ENCODE data around the gene STPG1.

STPG1 gene

DNA sequence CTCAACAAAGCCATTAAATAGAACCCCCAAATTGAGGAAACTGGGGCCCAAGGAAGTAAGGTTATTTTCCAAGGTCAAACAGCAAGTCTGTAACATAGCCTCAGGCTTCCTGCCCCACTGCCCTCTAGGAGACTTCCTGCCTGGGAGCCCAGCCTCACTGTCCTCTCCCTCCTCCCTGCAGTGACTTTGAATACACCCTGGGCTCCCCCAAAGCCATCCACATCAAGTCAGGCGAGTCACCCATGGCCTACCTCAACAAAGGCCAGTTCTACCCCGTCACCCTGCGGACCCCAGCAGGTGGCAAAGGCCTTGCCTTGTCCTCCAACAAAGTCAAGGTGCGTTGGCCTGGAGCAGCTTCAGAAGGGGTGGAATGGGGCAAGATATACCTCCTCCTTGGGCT is 76.1 kb downstream of the STPG1 start:
- H3K4me3 ChIP-seq (ENCODE audit: low read length) = no peak overlapping the region
- TF ChIP-seq, protein P1, sequence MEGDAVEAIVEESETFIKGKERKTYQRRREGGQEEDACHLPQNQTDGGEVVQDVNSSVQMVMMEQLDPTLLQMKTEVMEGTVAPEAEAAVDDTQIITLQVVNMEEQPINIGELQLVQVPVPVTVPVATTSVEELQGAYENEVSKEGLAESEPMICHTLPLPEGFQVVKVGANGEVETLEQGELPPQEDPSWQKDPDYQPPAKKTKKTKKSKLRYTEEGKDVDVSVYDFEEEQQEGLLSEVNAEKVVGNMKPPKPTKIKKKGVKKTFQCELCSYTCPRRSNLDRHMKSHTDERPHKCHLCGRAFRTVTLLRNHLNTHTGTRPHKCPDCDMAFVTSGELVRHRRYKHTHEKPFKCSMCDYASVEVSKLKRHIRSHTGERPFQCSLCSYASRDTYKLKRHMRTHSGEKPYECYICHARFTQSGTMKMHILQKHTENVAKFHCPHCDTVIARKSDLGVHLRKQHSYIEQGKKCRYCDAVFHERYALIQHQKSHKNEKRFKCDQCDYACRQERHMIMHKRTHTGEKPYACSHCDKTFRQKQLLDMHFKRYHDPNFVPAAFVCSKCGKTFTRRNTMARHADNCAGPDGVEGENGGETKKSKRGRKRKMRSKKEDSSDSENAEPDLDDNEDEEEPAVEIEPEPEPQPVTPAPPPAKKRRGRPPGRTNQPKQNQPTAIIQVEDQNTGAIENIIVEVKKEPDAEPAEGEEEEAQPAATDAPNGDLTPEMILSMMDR (conservative IDR thresholded peaks at IDR 0.05; ENCODE audit: low read depth, low read length) = no peak
- no peak for DNase-seq (ENCODE audit: low read depth)

DNA sequence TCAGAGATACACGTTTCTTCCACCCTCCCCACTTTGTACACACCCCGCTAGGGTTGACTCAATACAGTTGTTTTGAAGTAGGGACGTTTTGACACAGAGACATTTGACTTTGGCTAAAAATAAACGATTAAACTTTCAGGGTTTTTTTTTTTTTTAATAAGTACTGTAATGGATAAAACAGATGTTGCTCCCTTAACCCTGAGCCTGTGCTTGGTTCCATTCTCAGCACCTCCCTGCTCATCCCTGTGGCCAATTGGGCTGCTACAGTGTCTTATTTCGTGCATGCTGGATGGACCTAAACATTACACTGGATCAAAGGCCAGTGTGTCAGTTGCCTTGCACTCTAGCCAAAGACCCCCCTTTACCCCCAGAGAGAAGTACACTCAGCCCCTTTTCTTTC is 77.5 kb downstream of the STPG1 start:
- no peak for DNase-seq (ENCODE audit: low read depth)
- TF ChIP-seq, protein P1 (conservative IDR thresholded peaks at IDR 0.05; ENCODE audit: low read depth, low read length) = no peak
- H3K4me3 ChIP-seq (ENCODE audit: low read length) = no peak overlapping the region

DNA sequence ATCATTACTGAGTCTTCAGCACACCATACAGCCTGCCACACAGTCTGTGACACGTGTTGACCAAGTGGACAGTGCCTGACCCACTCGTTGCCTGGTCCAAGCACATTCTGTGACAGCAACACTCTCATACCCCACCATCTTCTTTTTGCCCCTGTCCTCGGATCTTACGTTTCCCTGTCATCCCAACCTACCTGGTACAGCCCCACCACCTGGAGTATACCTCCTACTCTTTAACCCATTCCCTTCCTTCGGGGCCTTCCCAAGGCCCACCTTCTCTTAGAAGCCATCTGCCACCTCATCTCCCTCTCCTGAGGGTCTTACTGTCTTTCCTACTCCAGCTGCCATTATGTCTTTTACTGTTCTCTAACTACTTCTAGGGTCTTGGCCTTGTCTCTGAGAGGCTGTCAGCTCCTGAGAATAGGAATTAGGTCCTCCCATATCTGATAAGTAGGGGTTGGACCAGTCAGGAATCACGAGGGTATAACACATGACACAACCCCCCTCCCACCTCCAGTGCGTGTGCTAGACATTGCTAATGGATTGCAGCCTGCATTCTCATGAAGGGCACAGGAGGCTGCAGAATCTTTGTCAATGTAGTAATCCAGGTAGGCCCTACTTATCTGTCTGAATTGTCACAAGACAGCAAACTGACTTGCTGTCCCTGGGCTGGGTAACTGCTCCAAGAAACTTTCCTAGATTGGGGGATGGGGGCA is 81.5 kb downstream of the STPG1 start:
- DNase-seq (ENCODE audit: low read depth) = no peak
- TF ChIP-seq, protein P1 (conservative IDR thresholded peaks at IDR 0.05; ENCODE audit: low read depth, low read length) = no peak
- no peak overlapping the region for H3K4me3 ChIP-seq (ENCODE audit: low read length)

DNA sequence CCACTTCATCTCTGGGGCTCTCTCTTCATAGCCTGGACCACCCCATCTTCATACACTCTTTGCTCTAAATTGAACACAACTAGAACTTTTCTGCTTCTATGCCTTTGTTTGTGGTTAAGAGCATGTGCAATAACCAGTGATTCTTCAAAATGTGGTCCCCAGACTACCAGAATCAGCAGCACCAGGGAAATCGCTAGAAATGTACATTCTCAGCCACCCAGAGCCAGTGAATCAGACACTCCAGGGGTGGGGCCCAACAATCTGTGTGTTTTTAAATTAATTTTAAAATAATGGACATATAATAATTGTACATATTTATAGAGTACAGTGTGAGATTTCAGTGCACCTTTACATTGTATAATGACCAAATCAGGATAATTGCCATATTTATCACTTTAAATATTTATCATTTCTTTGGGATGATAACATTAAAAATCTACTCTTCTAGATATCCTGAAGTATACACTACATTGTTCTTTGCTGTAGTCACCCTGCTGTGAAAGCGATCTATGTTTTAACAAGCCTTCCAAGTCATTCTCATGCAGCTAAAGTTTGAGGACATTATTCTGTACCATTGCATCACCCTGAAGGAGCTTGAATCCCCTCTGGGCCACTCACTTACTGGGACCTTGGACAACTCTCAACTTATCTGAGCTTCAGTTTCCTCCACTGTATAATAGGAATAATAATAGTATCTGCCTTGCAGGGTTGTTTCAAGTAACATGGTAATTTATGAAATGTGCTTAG is 83.6 kb downstream of the STPG1 start:
- no peak for DNase-seq (ENCODE audit: low read depth)
- H3K4me3 ChIP-seq (ENCODE audit: low read length) = no peak overlapping the region
- TF ChIP-seq, protein P1 (conservative IDR thresholded peaks at IDR 0.05; ENCODE audit: low read depth, low read length) = no peak

DNA sequence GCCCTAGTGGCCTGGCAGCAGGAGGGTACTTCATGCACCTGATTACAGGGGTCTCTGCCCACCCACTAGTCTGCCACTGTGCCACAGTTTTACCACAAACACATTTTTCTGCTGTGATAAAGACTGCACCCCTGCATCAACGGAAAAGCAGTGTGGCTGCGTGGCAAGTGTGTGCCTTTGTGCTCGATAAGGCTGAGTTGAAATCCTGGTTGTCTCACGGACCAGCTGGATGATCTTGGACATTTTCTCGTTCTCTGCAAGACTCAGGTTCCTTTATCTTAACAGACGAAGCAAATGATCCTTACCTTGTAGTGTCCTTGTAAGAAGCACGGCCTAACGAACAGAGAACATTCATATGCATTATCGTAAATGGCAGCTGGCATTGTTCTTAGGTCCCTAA is 84.3 kb downstream of the STPG1 start:
- no peak for DNase-seq (ENCODE audit: low read depth)
- TF ChIP-seq, protein P1 (conservative IDR thresholded peaks at IDR 0.05; ENCODE audit: low read depth, low read length) = no peak
- no peak overlapping the region for H3K4me3 ChIP-seq (ENCODE audit: low read length)

- no peak overlapping the region for H3K4me3 ChIP-seq (ENCODE audit: low read length)
- TF ChIP-seq, protein P1 (conservative IDR thresholded peaks at IDR 0.05; ENCODE audit: low read depth, low read length) = no peak
- DNase-seq (ENCODE audit: low read depth) = no peak
Measured at GRCh38 chr1:24327891-24328290, 85.7 kb downstream of the STPG1 start.

GRCh38 chr1:24327486-24327885 is 86.1 kb downstream of the STPG1 start:
- H3K4me3 ChIP-seq (ENCODE audit: low read length) = no peak overlapping the region
- DNase-seq (ENCODE audit: low read depth) = no peak
- TF ChIP-seq, protein P1 (conservative IDR thresholded peaks at IDR 0.05; ENCODE audit: low read depth, low read length) = no peak

Measured in retinal pigment epithelial cell (primary cell).